Measurements from ENCODE around the gene FRMD4A. TPM values are rescaled to one million over a fixed set of nuclear protein-coding genes. Genes with fewer than 3 reads are reported as not detected.

The FRMD4A gene
- total and polyA plus RNA-seq, 2 of the 4 experiments (the other 2 are of a cell fraction): 30.3 to 68.8 TPM

DNA sequence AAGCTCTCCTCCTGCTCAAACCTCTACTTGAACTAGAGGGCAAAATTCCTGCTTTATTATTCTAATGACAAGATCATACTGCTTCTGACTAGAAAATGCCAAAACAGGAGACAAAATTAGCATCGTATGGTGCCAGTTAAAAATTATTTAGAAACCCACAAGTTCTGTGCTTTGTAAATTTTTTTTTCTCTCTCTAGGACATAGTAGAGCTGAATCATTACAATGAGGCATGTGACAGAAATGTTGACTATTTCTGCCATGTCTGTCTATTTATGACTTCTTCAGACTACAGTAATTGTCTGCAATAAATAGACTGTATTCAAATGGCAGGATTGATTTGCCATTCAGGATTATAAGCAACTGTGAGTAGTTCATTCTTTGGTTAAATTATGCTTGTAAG lies 408.1 kb downstream of the FRMD4A start:
- no CpG with 5 or more reads among the region's 1 CpG for WGBS, 2 experiments (ENCODE audit: extremely low coverage in 2 of 2, insufficient read length in 1 of 2)
- Histone ChIP-seq H3K4ac (ENCODE audit: low read depth, low read length) (peak overlapping the region; percentile 98; the same call in 1 of the 2 replicates), H3K14ac (replicated peaks; ENCODE audit: low read depth, low read length) (no peak overlapping the region; the same call in 1 of the 2 replicates), H2BK15ac (ENCODE audit: low read depth, low read length) (peak overlapping the region; percentile 99; the same call in 2 of the 3 replicates), H3K36me3 (ENCODE audit: control insufficient read depth, insufficient read depth, low read length) (no peaks in the 10 kb centered on the region), H3K56ac (ENCODE audit: extremely low read depth, insufficient read depth, low read length) (no peak overlapping the region), H3K18ac (ENCODE audit: low read depth, low read length) (peak overlapping the region; percentile 94; the same call in 1 of the 2 replicates), H3K4me2 (ENCODE audit: low read depth, low read length) (no peak overlapping the region; the same call in 1 of the 2 replicates), H3K9ac (ENCODE audit: low read depth, low read length) (no peak overlapping the region), H4K20me1 (ENCODE audit: insufficient read depth, low read length) (no peaks in the 10 kb centered on the region), H2BK5ac (ENCODE audit: low read depth, low read length, poor library complexity, severe bottlenecking) (peak overlapping the region; percentile 98), H3K9me1 (ENCODE audit: insufficient read depth, low read length) (peaks cover 9% of the 10 kb centered on the region), H2BK20ac (ENCODE audit: low read depth, low read length) (no peak overlapping the region), H4K8ac (ENCODE audit: low read depth in 2 of 2, low read length in 2 of 2) (peak overlapping the region in 1 of 2 experiments; percentile 88; a peak in 2 of 4 replicates), H3K27me3 (ENCODE audit: control insufficient read depth, insufficient read depth, low read length) (no peaks in the 10 kb centered on the region), H2BK120ac (ENCODE audit: low read depth, low read length) (peak overlapping the region; percentile 98; the same call in 1 of the 2 replicates), H3K27ac (ENCODE audit: insufficient read depth, low read length) (no peak overlapping the region), H4K91ac (ENCODE audit: insufficient read depth, low read depth, low read length) (no peak overlapping the region), H3K79me1 (ENCODE audit: low read depth in 1 of 2, low read length in 2 of 2) (peaks cover 0 to 35% of the 10 kb centered on the region in 2 experiments; a peak in 2 of 4 replicates), H2AFZ (replicated peaks; ENCODE audit: low read length, poor library complexity) (no peak overlapping the region), H3K4me1 (ENCODE audit: control insufficient read depth, insufficient read depth, low read length) (peaks cover 11% of the 10 kb centered on the region), H3K9me3 (ENCODE audit: control insufficient read depth, insufficient read depth, low read length) (no peaks in the 10 kb centered on the region), H3K23ac (ENCODE audit: low read depth, low read length) (no peak overlapping the region), H2AK5ac (ENCODE audit: low read depth, low read length) (no peak overlapping the region), H4K5ac (ENCODE audit: low read depth, low read length) (peak overlapping the region; percentile 82; the same call in 1 of the 2 replicates), H3K4me3 (ENCODE audit: insufficient read depth, low read depth, low read length) (no peak overlapping the region), H2AK9ac (replicated peaks; ENCODE audit: low read depth, low read length, poor library complexity) (no peak overlapping the region)
- TF ChIP-seq FOS (IDR thresholded peaks at IDR 0.05; ENCODE audit: low read depth, low read length) (0 out of 2 replicates have a peak, but pooled peaks have one; percentile 6), NFE2L2 (IDR thresholded peaks at IDR 0.05; ENCODE audit: low read depth, low read length) (no peak)
- TF ChIP-seq, protein P1, sequence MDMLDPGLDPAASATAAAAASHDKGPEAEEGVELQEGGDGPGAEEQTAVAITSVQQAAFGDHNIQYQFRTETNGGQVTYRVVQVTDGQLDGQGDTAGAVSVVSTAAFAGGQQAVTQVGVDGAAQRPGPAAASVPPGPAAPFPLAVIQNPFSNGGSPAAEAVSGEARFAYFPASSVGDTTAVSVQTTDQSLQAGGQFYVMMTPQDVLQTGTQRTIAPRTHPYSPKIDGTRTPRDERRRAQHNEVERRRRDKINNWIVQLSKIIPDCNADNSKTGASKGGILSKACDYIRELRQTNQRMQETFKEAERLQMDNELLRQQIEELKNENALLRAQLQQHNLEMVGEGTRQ (IDR thresholded peaks at IDR 0.05; ENCODE audit: low read depth, low read length): peak; percentile 30; the same call in 1 of the 2 replicates
- dilution Hi-C loops (cut with HindIII; ENCODE audit: low sequenced_read_pairs, unreplicated experiment): no loop called here
- in situ Hi-C loops (cut with MboI; ENCODE audit: low sequenced_read_pairs): no loop called here
- peak; percentile 9; the same call in 1 of the 2 replicates for ATAC-seq (ENCODE audit: low read depth)
- no TSS peak for BruUV-seq (replicated peaks)
- CTCF ChIA-PET: interaction anchor here (0.6 kb wide), 1 partner anchor 11 kb away, joined by 3 read pairs; no protein-coding TSS in a partner anchor
- peak; percentile 67 for DNase-seq
- POLR2A ChIA-PET (ENCODE audit: unreplicated experiment): no interaction called here
- intact Hi-C loops (cut with micrococcal nuclease): no loop called here

Measured in IMR-90 (cell line).